Inflammatory macrophage (primary cell): Measurements from ENCODE around the gene LPIN2.
"Not testable (repeated sequence)": the region's sequence is repeated elsewhere in the genome, so short reads cannot be mapped to it uniquely, and the experiment has no call there.

Source experiments
- DNase-seq, 2 donors: peaks; one replicate each; pipeline ENCODE4 v3.0.0-alpha.2; 2020 to 2022
- total RNA-seq, 18 experiments: gene quantifications; one replicate each; lab custom pipeline; 2026; ENCODE audit warnings: mixed read lengths in 6 of 18, inconsistent platforms in 2 of 18; lab: John Stamatoyannopoulos, UW

LPIN2 gene
- total RNA-seq = 34.4 to 124 (median 92.1) reads per million in 18 experiments

- peak; percentile 98 to 99 for DNase-seq
Observed at GRCh38 chr18:3013024-3013804, at the start of gene LPIN2. Gene LPIN2, minus strand, starts transcription at chr18:3013144. Its CDS starts 52,304 bp downstream, at chr18:2960840.

- DNase-seq = no peak
Observed at GRCh38 chr18:3061581-3062312, 48.8 kb upstream of the LPIN2 start.

- DNase-seq = no peak
Observed at GRCh38 chr18:3060667-3061580, 48.0 kb upstream of the LPIN2 start.

- peak; percentile 24 to 36 for DNase-seq
Observed at GRCh38 chr18:3059272-3059671, 46.3 kb upstream of the LPIN2 start.

GRCh38 chr18:3058328-3059191 is 45.6 kb upstream of the LPIN2 start:
- DNase-seq = no peak

GRCh38 chr18:3057526-3057925 is 44.6 kb upstream of the LPIN2 start:
- DNase-seq = no peak

GRCh38 chr18:3056311-3056710 is 43.4 kb upstream of the LPIN2 start:
- DNase-seq = no peak

GRCh38 chr18:3055816-3056215 is 42.9 kb upstream of the LPIN2 start:
- DNase-seq = no peak

GRCh38 chr18:3055186-3055728 is 42.3 kb upstream of the LPIN2 start:
- no peak for DNase-seq

GRCh38 chr18:3054780-3055179 is 41.8 kb upstream of the LPIN2 start:
- no peak for DNase-seq

GRCh38 chr18:3054214-3054613 is 41.3 kb upstream of the LPIN2 start:
- DNase-seq = no peak

GRCh38 chr18:3053081-3053480 is 40.1 kb upstream of the LPIN2 start:
- no peak for DNase-seq

GRCh38 chr18:3052411-3052758 is 39.4 kb upstream of the LPIN2 start:
- no peak for DNase-seq

GRCh38 chr18:3051718-3052410 is 38.9 kb upstream of the LPIN2 start:
- peak; percentile 16 to 67 for DNase-seq

GRCh38 chr18:3049897-3050454 is 37.0 kb upstream of the LPIN2 start:
- not testable (repeated sequence) for DNase-seq

GRCh38 chr18:3048820-3049349 is 35.9 kb upstream of the LPIN2 start:
- DNase-seq = no peak

- DNase-seq = no peak
Observed at GRCh38 chr18:3048121-3048520, 35.2 kb upstream of the LPIN2 start.

- DNase-seq = no peak
Observed at GRCh38 chr18:3046216-3046808, 33.4 kb upstream of the LPIN2 start.

- peak; percentile 36 to 52 for DNase-seq
Observed at GRCh38 chr18:3044931-3045698, 32.2 kb upstream of the LPIN2 start.
